GM21381 (cell line): ENCODE results near the gene TCF12.

Source experiments
- ATAC-seq: cut with Tn5 transposase; IDR thresholded peaks from one replicate; pipeline ENCODE4 v1.9.1; 2021; ENCODE audit warnings: mild to moderate bottlenecking, moderate library complexity; ENCODE audit not compliant: unreplicated experiment

Gene TCF12

DNA sequence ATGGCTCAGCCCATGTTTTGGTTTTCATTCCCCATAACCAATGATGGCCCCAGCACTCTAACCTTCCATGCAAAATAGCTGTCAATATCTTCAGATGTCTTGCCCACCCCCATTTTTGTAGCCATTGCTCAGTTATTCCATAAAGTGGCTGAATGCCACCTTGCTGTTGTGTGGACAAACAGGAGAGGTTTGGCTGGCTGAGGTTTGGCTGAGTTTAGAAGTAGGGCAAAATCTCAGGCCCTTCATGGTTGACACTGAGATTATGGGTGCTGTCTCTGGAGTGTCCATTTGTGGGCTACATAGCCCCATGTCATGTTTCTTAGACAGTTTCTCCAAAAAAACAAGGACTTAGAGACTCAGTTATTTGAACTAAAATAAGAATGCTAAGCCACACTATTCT lies 96.9 kb downstream of the TCF12 start:
- ATAC-seq, result no peak

GRCh38 chr15:57015897-57016296 lies 97.5 kb downstream of the TCF12 start:
- ATAC-seq, result no peak

- no peak for ATAC-seq
These were observed 98.6 kb downstream of the TCF12 start for GRCh38 chr15:57017024-57017423.

GRCh38 chr15:57018151-57018550 lies 99.7 kb downstream of the TCF12 start:
- ATAC-seq, result no peak

DNA sequence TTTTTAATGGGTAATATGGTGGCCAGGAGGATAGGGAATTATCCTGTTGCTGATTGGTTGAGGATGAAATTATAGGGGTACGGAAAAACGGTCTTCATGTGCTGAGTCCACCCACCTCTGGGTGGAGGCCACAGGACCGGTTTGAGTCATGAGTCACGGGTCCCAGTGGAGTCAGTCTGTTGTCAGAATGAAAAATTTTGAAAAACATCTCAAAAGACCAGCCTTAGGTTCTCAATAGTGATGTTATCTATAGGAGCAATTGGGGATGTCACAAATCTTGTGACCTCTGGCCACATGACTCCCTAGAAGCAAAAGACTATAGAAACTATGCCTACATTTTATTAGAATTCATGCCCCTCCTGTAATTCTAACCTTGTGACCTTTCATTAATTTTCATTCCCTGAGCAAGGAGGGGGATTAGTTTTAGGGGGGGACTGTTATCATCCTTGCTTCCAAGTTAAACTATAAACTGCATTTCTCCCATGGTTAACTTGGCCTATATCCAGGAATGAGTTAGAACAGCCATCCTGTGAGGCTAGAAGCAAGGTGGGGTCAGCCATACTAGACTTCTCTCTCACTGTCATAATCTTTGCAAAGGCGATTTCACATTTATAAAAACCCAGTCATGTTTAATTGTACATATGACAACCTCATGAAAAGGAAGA lies 101.2 kb downstream of the TCF12 start:
- ATAC-seq, result no peak

- ATAC-seq, result no peak
These were observed 107.0 kb downstream of the TCF12 start for GRCh38 chr15:57025264-57025926.

DNA sequence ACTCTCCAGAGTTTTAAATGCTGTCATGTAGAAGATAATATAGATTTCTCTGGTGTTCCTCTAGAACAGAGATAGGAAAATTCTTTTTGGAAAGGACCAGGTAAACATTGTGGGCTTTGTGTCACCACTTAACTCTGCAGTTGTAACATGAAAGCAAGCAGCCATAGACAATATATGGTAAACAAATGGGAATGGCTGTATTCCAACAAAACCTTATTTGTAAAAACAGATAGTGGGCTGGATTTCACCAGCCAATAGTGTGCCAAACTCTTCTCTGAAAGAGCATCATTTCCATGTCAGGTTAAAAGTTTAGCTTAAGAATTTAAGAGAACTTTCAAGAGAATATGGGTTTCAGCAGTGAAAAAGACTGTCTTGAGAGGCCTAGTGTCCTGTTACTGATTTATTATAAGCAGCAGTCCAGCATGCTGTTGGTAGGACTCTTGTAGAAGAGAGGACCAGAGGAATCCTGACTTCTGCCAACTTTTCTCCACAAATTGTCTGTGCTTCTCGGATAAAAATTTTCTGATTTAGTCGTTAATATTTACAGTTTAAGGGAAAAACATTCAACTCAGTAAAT lies 107.7 kb downstream of the TCF12 start:
- ATAC-seq, result no peak

- ATAC-seq, result no peak
These were observed 109.2 kb downstream of the TCF12 start for GRCh38 chr15:57027596-57027995.

GRCh38 chr15:57028176-57028575 lies 109.7 kb downstream of the TCF12 start:
- ATAC-seq, result no peak

- ATAC-seq, result no peak
These were observed 111.6 kb downstream of the TCF12 start for GRCh38 chr15:57030011-57030410.

DNA sequence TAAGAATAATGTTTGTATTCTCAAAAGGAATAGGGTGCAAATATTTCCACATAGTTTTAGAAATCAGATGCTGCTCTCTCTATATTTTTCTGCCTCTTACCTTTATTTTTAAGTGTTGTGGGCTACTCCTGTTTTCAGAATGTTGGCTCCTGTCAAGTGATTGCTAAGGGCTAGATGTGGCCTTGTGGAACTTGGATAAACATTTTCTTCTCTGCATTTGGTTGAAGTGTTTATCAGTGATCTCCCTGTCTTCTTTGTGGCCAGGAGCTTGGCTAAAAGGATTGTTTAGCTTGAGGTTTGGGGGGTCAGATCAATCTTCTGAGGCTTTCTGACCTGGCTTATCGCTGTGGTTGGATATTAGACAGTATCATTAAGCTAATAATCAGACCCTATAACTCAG lies 112.6 kb downstream of the TCF12 start:
- no peak for ATAC-seq

DNA sequence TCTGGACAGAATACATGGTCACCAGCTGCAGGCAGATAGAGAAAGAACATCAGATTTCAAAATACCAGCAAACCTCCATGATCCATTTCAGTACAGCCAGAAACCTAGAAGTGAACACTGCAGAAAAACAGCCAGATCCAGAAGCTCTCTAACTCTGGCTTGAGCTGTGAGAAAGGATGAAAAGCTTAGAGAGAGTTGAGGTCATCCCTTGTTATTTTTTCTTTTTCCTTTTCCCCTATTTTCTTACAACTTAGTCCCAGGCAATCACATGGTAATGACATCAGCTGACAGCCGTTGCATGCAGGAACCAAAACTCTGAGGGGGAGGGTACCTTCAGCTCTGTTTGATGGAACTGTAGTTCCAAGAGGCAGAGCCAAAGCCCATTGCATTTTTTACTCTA lies 113.2 kb downstream of the TCF12 start:
- ATAC-seq, result no peak

GRCh38 chr15:57032338-57032737 lies 113.9 kb downstream of the TCF12 start:
- ATAC-seq, result no peak

- no peak for ATAC-seq
These were observed 115.4 kb downstream of the TCF12 start for GRCh38 chr15:57033715-57034439.

DNA sequence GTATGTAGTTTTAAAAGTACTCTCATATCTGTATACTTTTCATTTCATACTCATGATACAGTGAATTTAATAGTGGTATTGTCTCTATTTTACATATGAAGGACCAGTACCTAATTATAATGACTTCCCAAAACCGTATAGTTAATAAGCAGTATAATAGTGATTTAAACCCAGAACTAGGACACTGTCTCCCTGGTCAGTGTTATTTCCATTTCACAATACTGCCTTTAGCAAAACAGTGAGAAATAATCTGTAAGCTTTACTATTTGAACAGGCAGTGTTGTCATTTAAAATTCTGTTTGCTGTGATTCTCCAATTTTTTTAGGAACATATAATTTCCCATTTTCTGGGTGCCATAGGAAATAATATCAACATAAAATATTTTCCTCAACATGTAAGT lies 116.2 kb downstream of the TCF12 start:
- ATAC-seq, result no peak

DNA sequence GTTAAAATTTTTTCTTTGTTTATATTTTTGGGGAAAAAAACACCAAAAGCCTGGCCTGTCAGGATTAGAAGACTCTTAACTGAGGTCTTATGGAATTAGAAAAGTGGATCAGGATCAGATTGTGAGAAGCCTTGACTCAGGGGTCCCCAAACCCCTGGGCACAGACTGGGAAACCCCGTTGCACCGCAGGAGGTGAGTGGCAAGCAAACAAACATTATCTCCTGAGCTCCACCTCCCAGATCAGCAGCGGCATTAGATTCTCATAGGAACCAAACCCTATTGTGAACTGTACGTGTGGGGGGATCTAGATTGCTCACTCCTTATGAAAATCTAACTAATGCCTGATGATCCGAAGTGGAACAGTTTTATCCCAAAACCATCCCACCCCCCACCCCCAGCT lies 117.2 kb downstream of the TCF12 start:
- no peak for ATAC-seq

DNA sequence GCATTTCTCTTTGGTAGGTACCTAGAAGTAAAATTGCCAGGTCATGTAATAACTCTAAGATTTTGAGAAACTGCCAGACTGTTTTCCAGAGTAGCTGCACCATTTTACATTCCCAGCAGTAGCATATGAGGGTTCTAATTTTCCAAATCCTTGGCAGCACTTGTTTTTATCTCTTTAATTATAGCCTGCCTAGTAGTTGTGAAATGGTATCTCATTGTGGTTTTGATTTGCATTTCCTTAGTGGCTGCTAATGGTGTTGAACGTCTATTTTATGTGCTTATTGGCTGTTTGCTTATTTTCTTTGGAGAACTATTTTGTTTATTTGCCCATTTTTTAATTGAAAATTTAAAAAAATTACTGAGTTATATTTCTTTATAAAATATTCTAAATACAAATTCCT lies 117.9 kb downstream of the TCF12 start:
- no peak for ATAC-seq

GRCh38 chr15:57037548-57037947 lies 119.1 kb downstream of the TCF12 start:
- ATAC-seq, result no peak

GRCh38 chr15:57038040-57038439 lies 119.6 kb downstream of the TCF12 start:
- no peak for ATAC-seq

DNA sequence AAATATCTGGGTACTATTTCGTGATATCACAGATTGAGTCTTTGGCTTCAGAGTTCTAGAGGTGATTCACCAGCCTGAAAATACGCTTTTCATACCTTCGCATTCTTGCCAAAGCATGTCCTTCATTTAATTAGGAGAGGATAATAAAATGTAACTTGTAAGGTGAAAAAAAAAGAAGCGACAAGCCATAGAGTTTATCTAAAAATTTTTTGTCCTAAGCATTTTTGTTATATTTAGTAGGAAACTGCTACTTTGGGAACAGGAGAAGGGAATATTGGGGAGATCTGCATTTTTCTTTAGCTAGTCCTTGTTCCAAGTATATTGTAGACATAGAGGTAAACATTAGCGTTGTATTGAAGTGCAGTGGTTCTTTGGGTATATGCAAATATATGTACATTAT lies 120.1 kb downstream of the TCF12 start:
- ATAC-seq, result no peak

DNA sequence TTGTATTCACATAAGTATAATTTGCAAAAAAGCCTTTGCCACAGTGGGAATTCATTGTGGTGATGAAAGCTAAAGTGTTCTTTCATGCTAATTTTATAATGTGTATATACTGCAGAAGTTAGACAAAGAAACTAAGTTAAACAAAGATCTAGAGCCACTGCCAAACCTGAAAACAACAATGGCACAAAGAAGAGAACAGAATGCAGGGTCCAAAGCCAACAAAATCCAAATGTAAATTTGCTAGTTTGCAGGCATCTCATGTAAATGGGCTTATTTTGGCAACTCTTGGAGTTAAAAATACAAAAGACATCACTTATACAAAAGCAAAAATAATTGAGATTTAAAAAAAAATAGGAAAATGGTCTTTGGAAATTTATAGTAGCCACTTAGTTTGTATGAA lies 123.0 kb downstream of the TCF12 start:
- ATAC-seq, result no peak
